LoVo (cell line): Measurements from ENCODE around the gene ZBTB43.
A peak's percentile ranks its signal among the peaks of the same experiment; 100 is the strongest.
"Not testable (repeated sequence)": the region's sequence is repeated elsewhere in the genome, so short reads cannot be mapped to it uniquely, and the experiment has no call there.

Experiments used
- DNase-seq: peaks from one replicate; pipeline ENCODE4 v3.0.0-alpha.2; 2016; ENCODE audit warnings: low spot score

ZBTB43 gene

DNA sequence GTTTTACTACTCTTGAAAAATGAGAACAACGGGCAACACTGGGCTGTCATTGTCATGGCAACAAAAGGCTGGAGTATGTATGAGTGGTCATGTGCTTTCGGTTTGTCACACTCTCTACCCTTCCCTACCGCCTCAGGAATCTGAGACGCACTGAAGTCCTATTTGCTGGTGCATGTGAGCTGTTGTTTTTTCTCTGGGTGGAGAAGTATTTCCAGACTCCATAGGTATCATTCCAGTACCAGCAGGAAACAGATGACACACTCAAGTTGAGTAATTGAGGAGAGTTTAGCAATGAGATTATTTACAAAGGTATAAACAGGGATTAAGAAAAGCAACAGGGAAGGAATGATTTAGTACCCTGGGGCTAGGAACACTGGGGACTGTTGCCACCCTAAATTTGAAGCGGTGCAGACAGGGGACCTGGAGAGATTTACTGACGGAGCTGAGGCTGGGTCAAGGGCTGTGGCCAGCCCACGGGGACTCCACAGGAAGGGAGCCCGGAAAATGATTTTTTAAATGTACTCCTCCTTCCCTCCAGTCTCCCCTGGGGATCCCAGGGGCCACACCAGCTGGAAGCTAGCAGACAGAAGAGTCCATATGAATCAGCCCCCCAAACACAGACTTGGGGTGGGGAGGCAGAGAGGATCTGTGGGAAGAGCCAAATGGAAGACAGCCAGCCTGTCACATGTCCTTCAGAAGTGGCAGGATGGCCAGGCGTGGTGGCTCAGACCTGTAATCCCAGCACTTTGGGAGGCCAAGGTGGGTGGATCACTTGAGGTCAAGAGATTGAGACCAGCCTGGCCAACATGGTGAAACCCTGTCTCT is 13.2 kb upstream of the ZBTB43 start:
- peak; percentile 80 for DNase-seq

DNA sequence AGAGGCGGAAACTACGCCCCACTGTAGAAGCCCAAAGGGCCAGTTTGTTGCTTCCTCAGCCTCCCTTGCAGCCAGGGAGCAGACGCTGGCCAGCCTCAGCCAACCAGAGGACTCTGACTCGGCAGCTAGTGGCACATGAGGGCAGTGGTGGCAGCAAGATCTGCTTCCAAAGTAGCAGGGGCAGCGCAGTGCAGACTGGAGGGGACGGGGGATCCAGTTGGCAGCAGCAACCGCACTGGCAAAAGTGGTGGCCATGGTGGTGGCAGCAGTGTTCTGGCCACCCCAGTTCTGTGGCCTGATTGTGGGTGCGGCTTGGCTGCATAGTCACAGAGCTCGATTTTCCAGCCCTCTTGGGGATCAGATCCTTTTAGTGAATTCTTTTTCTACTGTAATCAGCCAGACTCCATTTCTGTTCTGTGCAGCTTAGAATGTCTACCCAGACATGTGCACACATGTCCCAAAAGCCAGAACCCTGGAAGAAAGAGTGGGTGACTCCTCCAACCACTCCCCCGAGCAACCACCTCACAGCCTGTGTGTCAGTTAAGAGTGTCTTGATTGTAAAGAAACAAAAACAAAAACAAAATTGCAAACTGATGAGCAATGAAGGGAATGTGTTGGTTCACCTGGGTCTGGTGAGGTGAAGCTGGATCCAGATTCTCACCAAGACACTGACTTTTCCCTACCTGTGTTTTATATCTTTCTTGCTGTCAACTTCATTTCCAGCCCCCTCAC is 11.0 kb upstream of the ZBTB43 start:
- DNase-seq, result no peak

DNA sequence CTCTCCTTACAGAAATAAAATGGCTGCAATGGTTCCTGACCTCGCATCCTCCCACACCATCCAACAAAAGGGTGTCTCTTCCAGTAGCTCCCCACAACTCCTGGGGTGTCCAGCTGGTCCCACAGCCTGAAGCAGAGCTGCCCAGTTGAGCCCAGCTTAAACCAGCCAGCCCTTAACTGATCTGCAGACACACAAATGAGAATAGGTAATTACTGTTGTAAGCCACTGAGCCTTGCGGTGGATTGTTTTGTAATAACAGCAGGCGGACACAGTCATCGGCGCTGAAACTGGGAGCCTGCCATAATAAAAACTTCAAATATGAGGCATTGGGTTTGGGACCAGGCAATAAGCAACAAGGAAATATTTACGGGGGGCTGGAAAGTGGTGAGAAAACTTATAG is 10.4 kb upstream of the ZBTB43 start:
- DNase-seq, result no peak

DNA sequence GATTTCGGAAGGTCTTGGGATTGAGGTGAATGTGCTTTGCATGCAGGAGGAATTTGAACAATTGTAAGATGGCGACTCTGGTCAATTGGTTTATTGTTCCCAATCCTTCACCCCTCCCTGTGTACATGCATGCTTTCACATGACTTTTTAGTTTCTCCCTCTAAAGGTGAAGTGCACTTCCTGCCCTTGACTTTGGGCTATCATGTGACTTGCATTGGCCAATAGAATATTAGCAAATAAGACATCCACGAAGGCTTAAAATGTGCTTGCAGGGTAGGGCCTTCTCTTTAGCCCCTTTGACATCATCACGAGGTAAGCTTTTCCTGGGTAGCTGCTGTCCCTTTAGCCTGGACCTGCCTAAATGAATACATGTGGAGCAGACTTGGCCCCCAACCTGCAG is 8.1 kb upstream of the ZBTB43 start:
- no peak for DNase-seq

DNA sequence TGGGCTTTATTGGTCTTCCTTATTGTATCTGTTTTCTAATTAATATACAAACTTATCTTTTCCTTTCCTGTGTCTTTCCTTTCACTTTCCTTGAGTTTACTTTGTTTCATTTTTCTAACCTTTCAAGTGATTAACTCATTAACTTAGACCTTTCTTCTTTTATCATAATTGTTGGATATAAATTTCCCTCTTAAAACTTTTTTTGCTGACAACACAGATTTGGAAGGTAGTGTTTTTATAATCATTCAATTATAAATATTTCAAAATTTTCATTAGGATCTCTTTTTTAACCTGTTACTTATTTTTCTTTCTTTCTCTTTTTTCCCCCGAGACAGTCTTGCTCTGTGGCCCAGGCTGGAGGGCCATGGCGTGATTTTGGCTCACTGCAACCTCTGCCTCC is 6.9 kb upstream of the ZBTB43 start:
- no peak for DNase-seq

DNA sequence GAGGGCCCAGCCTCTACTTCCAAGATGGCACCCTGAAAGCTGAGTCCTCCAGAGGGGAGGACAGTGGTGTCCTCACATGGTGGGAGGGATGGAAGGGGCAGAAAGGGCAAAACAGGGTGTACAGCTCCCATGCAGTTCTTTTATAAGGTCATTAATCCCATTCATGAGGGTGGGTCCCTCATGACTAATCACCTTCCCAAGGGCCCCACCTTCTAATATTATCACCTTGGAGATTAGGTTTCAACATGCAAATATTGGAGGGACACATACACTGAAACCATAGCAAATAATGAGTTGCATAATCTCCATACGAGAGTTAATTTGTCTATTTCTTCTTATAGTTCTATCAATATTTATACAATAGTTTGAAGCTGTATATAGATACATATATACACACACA is 5.8 kb upstream of the ZBTB43 start:
- no peak for DNase-seq

- DNase-seq, result no peak
Observed at GRCh38 chr9:126802318-126803059, 2.4 kb upstream of the ZBTB43 start.

- no peak for DNase-seq
Observed at GRCh38 chr9:126804198-126804695, 593 bp upstream of the ZBTB43 start.

DNA sequence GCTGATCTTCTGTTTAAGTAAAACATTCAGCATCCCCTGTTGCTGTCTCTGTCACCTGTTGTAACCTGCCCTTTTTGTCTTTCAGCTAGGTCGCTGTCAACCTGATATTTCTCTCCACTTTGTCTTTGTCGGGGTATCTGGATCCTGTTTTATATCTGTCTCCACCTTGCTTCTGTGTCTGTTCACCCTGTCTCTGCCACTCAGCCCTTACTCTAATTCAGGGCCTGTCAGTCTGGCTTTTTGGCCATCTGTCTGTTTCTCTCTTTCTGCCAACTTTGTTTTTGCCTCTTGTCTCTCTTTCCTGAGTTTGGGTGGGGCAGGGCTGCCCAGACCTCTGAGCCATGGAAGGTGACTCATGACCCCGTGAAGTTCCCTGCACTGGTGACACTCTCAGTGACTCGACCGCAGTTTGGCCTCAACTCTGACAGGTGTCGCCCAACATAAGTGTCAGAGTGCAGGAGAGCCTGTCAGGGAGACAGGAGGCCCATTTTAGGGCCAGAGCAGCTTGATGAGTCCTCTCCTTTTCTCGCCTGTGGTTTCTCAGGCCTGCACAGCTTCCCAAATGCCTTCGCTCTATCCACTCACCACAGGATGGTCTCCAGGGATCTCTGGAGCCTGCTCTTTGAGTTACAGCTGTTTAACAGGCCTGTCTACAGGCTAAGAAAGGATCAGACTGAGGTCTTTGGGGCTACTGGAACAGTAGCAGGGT is 868 bp downstream of the ZBTB43 start:
- DNase-seq, result peak; percentile 88

- DNase-seq, result no peak
Observed at GRCh38 chr9:126806336-126806735, 1.5 kb downstream of the ZBTB43 start.

GRCh38 chr9:126809068-126809467 is 4.2 kb downstream of the ZBTB43 start:
- DNase-seq, result no peak

DNA sequence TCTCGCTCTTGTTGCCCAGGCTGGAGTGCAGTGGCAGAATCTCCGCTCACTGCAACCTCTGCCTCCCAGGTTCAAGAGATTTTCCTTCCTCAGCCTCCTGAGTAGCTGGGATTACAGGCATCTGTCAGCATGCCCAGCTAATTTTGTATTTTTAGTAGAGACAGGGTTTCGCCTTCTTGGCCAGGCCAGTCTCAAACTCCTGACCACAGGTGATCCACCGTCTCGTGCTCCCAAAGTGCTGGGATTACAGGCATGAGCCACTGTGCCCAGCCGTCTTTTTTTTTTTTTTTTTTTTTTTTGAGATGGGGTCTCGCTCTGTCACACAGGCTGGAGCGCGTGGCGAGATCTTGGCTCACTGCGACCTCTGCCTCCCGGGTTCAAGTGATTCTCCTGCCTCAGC is 5.4 kb downstream of the ZBTB43 start:
- not testable (repeated sequence) for DNase-seq

DNA sequence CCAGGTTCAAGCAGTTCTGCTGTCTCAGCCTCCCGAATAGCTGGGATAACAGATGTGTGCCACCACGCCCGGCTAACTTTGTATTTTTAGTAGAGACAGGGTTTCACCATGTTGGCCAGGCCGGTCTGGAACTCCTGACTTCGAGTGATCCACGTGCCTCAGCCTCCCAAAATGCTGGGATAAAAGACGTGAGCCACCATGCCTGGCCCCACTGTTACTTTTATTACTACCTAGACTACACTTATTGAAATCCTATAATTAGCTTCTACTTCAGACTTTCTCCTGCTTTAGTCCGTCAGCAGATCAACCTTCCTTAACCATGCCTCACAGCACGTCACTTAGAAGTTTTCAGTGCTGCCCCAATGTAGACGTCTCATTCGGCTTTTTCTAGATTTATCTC is 8.2 kb downstream of the ZBTB43 start:
- DNase-seq, result no peak

GRCh38 chr9:126814091-126814490 is 9.3 kb downstream of the ZBTB43 start:
- DNase-seq, result no peak

GRCh38 chr9:126817615-126818014 is 12.8 kb downstream of the ZBTB43 start:
- not testable (repeated sequence) for DNase-seq

GRCh38 chr9:126818482-126818881 is 13.6 kb downstream of the ZBTB43 start:
- DNase-seq, result no peak

GRCh38 chr9:126819482-126819881 is 14.6 kb downstream of the ZBTB43 start:
- no peak for DNase-seq

- DNase-seq, result no peak
Observed at GRCh38 chr9:126822278-126822677, 17.4 kb downstream of the ZBTB43 start.

GRCh38 chr9:126822873-126823272 is 18.0 kb downstream of the ZBTB43 start:
- DNase-seq, result no peak

DNA sequence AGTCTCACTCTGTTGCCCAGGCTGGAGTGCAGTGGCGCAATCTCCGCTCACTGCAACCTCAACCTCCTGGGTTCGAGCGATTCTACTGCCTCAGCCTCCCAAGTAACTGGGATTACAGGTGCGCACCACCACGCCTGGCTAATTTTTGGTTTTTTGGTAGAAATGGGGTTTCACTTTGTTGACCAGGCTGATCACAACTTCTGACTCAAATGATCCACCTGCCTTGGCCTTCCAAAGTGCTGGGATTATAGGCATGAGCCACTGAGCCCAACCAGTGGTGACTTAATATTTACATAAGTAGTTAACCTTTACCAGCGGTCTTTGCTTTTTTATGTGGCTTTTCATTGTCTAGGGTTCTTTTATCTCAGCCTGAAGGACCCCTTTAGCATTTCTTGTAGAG is 19.2 kb downstream of the ZBTB43 start:
- DNase-seq, result not testable (repeated sequence)

GRCh38 chr9:126827227-126827626 is 22.4 kb downstream of the ZBTB43 start:
- DNase-seq, result no peak

DNA sequence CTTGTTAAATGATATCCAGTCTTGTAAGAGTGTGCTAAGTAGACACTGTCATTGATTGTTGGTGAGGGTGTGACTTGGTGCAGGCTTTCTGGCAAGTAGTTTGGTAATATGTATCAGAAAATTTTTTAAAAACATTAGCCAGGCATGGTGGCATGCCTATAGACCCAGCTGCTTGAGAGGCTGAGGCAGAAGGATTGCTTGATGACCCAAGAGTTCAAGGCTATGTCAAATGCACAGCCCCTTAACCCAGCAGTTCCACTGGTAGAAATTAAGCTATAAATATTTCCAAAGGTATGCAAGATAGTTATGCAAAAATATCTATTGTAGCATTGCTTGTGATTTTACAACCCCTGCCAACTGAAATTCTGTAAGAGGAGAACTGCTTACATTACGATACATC is 24.2 kb downstream of the ZBTB43 start:
- no peak for DNase-seq
